HEK293 (cell line): ENCODE data around the gene TAF8.

Source experiments
- KLF7 ChIP-seq: fragments of 450-650 bp; formaldehyde crosslinking; IDR thresholded peaks from 2 replicates; pipeline ENCODE4 v1.5.1; 2016; ENCODE audit warnings: missing biosample characterization, missing genetic modification characterization, borderline replicate concordance
- KLF8 ChIP-seq: fragments of 450-650 bp; formaldehyde crosslinking; IDR thresholded peaks from 2 replicates; pipeline ENCODE4 v1.5.1; 2016; ENCODE audit warnings: missing biosample characterization, missing genetic modification characterization
- MYNN ChIP-seq: fragments of 450-650 bp; formaldehyde crosslinking; IDR thresholded peaks from 2 replicates; pipeline ENCODE4 v1.5.1; 2016; ENCODE audit warnings: missing biosample characterization, missing genetic modification characterization, borderline replicate concordance
- OSR2 ChIP-seq: fragments of 450-650 bp; formaldehyde crosslinking; IDR thresholded peaks from 2 replicates; pipeline ENCODE4 v1.5.1; 2016; ENCODE audit warnings: missing biosample characterization, missing genetic modification characterization
- PRDM6 ChIP-seq: fragments of 450-650 bp; formaldehyde crosslinking; IDR thresholded peaks from 2 replicates; pipeline ENCODE4 v1.5.1; 2017; ENCODE audit warnings: missing biosample characterization, missing genetic modification characterization
- TRIM28 ChIP-seq: IDR thresholded peaks from 2 replicates; pipeline ENCODE4 v1.6.1; 2011; ENCODE audit warnings: low read length, control low read depth, borderline replicate concordance
- ZBTB20 ChIP-seq: fragments of 450-650 bp; formaldehyde crosslinking; IDR thresholded peaks from 2 replicates; pipeline ENCODE4 v1.5.1; 2016; ENCODE audit warnings: missing biosample characterization, missing genetic modification characterization
- ZIC2 ChIP-seq: fragments of 450-650 bp; formaldehyde crosslinking; IDR thresholded peaks from 2 replicates; pipeline ENCODE4 v1.5.1; 2016; ENCODE audit warnings: missing biosample characterization, missing genetic modification characterization
- ZNF121 ChIP-seq: fragments of 450-650 bp; formaldehyde crosslinking; IDR thresholded peaks from 2 replicates; pipeline ENCODE4 v1.5.1; 2016; ENCODE audit warnings: missing biosample characterization, missing genetic modification characterization
- ZNF133 ChIP-seq: fragments of 450-650 bp; formaldehyde crosslinking; IDR thresholded peaks from 2 replicates; pipeline ENCODE4 v1.5.1; 2016; ENCODE audit warnings: missing biosample characterization, missing genetic modification characterization
- ZNF174 ChIP-seq: fragments of 450-650 bp; formaldehyde crosslinking; IDR thresholded peaks from 2 replicates; pipeline ENCODE4 v1.5.0; 2017; ENCODE audit warnings: missing biosample characterization, mild to moderate bottlenecking, missing genetic modification characterization
- ZNF18 ChIP-seq: fragments of 450-650 bp; formaldehyde crosslinking; IDR thresholded peaks from 2 replicates; pipeline ENCODE4 v1.5.1; 2016; ENCODE audit warnings: missing biosample characterization, missing genetic modification characterization
- ZNF202 ChIP-seq: fragments of 450-650 bp; formaldehyde crosslinking; IDR thresholded peaks from 2 replicates; pipeline ENCODE4 v1.5.1; 2016; ENCODE audit warnings: missing biosample characterization, missing genetic modification characterization, borderline replicate concordance
- ZNF248 ChIP-seq: fragments of 450-650 bp; formaldehyde crosslinking; IDR thresholded peaks from 2 replicates; pipeline ENCODE4 v1.5.1; 2017; ENCODE audit warnings: missing biosample characterization, missing genetic modification characterization
- ZNF274 ChIP-seq, 2 experiments: fragments of 200-500 bp in 1 of 2; fragments of 450-650 bp in 1 of 2; sonication (Bioruptor generic) in 1 of 2; formaldehyde crosslinking in 1 of 2; IDR thresholded peaks; 2 replicates each; pipeline versions ENCODE4 v1.5.1 to v1.6.1; 2014 to 2016; ENCODE audit warnings: borderline replicate concordance in 1 of 2, inconsistent platforms in 1 of 2, low read length in 1 of 2, missing biosample characterization in 1 of 2, missing genetic modification characterization in 1 of 2
- ZNF350 ChIP-seq: fragments of 450-650 bp; formaldehyde crosslinking; IDR thresholded peaks from 2 replicates; pipeline ENCODE4 v1.5.0; 2017; ENCODE audit warnings: missing biosample characterization, mild to moderate bottlenecking, missing genetic modification characterization
- ZNF394 ChIP-seq: fragments of 450-650 bp; formaldehyde crosslinking; IDR thresholded peaks from 2 replicates; pipeline ENCODE4 v1.5.1; 2016; ENCODE audit warnings: missing biosample characterization, missing genetic modification characterization, mild to moderate bottlenecking, moderate library complexity, borderline replicate concordance
- ZNF501 ChIP-seq: fragments of 450-650 bp; formaldehyde crosslinking; IDR thresholded peaks from 2 replicates; pipeline ENCODE4 v1.5.1; 2016; ENCODE audit warnings: missing biosample characterization, missing genetic modification characterization
- ZNF510 ChIP-seq: fragments of 450-650 bp; formaldehyde crosslinking; IDR thresholded peaks from 2 replicates; pipeline ENCODE4 v1.5.1; 2018; ENCODE audit warnings: mild to moderate bottlenecking, missing genetic modification characterization, missing biosample characterization; ENCODE audit not compliant: insufficient replicate concordance
- ZNF530 ChIP-seq: fragments of 450-650 bp; formaldehyde crosslinking; IDR thresholded peaks from 2 replicates; pipeline ENCODE4 v1.5.1; 2016; ENCODE audit warnings: low read depth, missing biosample characterization, missing genetic modification characterization
- ZNF600 ChIP-seq: fragments of 450-650 bp; formaldehyde crosslinking; IDR thresholded peaks from 2 replicates; pipeline ENCODE4 v1.5.1; 2016; ENCODE audit warnings: missing biosample characterization, missing genetic modification characterization
- ZNF610 ChIP-seq: fragments of 450-650 bp; formaldehyde crosslinking; IDR thresholded peaks from 2 replicates; pipeline ENCODE4 v1.5.1; 2016; ENCODE audit warnings: missing biosample characterization, missing genetic modification characterization, borderline replicate concordance
- ZNF677 ChIP-seq: fragments of 450-650 bp; IDR thresholded peaks from 2 replicates; pipeline ENCODE4 v1.5.0; 2018; ENCODE audit warnings: missing biosample characterization, mild to moderate bottlenecking, missing genetic modification characterization, moderate library complexity
- ZNF837 ChIP-seq: fragments of 450-650 bp; formaldehyde crosslinking; IDR thresholded peaks from 2 replicates; pipeline ENCODE4 v1.5.1; 2016; ENCODE audit warnings: missing biosample characterization, missing genetic modification characterization
- ZSCAN23 ChIP-seq: fragments of 450-650 bp; formaldehyde crosslinking; IDR thresholded peaks from 2 replicates; pipeline ENCODE4 v1.5.1; 2016; ENCODE audit warnings: missing biosample characterization, missing genetic modification characterization
- ZSCAN4 ChIP-seq: fragments of 450-650 bp; formaldehyde crosslinking; IDR thresholded peaks from 2 replicates; pipeline ENCODE4 v1.5.1; 2017; ENCODE audit warnings: missing biosample characterization, missing genetic modification characterization
- TF ChIP-seq, protein P1 (sequence below): fragments of 450-650 bp; formaldehyde crosslinking; IDR thresholded peaks from 2 replicates; pipeline ENCODE4; 2016; ENCODE audit warnings: missing biosample characterization, missing genetic modification characterization
- TF ChIP-seq, protein P2 (sequence below): fragments of 450-650 bp; formaldehyde crosslinking; IDR thresholded peaks from 2 replicates; pipeline ENCODE4 v1.5.1; 2016; ENCODE audit warnings: missing biosample characterization, missing genetic modification characterization
- TF ChIP-seq, protein P3 (sequence below): fragments of 450-650 bp; formaldehyde crosslinking; IDR thresholded peaks from 2 replicates; pipeline ENCODE4 v1.5.1; 2016; ENCODE audit warnings: missing biosample characterization, missing genetic modification characterization

The TAF8 gene

DNA sequence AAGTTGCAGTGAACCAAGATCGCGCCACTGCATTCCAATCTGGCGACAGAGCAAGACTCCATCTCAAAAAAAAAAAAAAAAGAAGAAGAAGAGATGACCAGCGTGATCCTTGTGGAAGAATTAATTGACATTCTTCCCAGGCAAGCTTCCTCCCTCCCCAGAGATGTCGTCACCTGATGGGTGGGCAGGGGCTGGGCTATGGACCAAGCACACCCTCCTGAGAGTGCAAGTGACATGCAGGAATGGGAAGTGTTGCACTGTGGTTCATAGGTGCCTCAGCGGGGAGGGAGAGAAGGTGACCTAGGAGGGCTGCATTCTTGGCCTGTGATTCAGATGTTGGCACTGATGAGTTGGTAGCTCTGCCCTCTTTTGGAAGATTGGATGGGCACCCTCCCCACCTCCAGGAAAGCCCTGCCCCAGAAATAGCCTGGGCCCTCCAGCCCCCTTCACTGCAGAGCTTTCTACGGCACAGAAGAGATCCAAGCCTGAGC, 37.8 kb downstream of the TAF8 start (continued):
- TF ChIP-seq, protein P1, sequence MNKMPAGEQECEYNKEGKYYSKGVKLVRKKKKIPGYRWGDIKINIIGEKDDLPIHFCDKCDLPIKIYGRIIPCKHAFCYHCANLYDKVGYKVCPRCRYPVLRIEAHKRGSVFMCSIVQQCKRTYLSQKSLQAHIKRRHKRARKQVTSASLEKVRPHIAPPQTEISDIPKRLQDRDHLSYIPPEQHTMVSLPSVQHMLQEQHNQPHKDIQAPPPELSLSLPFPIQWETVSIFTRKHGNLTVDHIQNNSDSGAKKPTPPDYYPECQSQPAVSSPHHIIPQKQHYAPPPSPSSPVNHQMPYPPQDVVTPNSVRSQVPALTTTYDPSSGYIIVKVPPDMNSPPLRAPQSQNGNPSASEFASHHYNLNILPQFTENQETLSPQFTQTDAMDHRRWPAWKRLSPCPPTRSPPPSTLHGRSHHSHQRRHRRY (tag by site-specific recombination): no peak
- TF ChIP-seq ZBTB20 (no peak), ZNF174 (tag by site-specific recombination) (no peak), ZIC2 (tag by site-specific recombination) (no peak), TRIM28 (no peak), ZNF121 (tag by site-specific recombination) (no peak), PRDM6 (tag by site-specific recombination) (no peak), MYNN (tag by site-specific recombination) (no peak), ZNF248 (no peak), KLF8 (tag by site-specific recombination) (no peak), ZSCAN23 (tag by site-specific recombination) (no peak), ZNF394 (no peak), ZNF530 (tag by site-specific recombination) (no peak), KLF7 (tag by site-specific recombination) (no peak), ZSCAN4 (tag by site-specific recombination) (no peak), ZNF600 (tag by site-specific recombination) (peak; percentile 34; the same call in 1 of the 2 replicates), ZNF510 (tag by site-specific recombination) (no peak), OSR2 (tag by site-specific recombination) (no peak), ZNF501 (tag by site-specific recombination) (no peak), ZNF837 (no peak), ZNF350 (tag by site-specific recombination) (no peak), ZNF18 (tag by site-specific recombination) (no peak), ZNF274 (IDR thresholded peaks at IDR 0.05; ENCODE audit: low read length) (no peak), ZNF274 (tag by site-specific recombination; IDR thresholded peaks at IDR 0.05; ENCODE audit: borderline replicate concordance) (no peak), ZNF133 (tag by site-specific recombination) (no peak), ZNF202 (no peak), ZNF677 (no peak), ZNF610 (tag by site-specific recombination) (no peak)
- TF ChIP-seq, protein P2, sequence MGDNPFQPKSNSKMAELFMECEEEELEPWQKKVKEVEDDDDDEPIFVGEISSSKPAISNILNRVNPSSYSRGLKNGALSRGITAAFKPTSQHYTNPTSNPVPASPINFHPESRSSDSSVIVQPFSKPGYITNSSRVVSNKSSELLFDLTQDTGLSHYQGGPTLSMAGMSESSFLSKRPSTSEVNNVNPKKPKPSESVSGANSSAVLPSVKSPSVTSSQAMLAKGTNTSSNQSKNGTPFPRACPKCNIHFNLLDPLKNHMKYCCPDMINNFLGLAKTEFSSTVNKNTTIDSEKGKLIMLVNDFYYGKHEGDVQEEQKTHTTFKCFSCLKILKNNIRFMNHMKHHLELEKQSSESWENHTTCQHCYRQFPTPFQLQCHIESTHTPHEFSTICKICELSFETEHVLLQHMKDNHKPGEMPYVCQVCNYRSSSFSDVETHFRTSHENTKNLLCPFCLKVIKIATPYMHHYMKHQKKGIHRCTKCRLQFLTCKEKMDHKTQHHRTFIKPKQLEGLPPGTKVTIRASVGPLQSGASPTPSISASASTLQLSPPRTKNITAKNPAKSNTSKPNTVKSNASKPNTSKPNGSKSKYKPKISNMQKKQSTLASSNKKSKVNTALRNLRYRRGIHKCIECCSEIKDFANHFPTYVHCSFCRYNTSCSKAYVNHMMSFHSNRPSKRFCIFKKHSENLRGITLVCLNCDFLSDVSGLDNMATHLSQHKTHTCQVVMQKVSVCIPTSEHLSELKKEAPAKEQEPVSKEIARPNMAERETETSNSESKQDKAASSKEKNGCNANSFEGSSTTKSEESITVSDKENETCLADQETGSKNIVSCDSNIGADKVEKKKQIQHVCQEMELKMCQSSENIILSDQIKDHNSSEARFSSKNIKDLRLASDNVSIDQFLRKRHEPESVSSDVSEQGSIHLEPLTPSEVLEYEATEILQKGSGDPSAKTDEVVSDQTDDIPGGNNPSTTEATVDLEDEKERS (tag by site-specific recombination): no peak
- TF ChIP-seq, protein P3, sequence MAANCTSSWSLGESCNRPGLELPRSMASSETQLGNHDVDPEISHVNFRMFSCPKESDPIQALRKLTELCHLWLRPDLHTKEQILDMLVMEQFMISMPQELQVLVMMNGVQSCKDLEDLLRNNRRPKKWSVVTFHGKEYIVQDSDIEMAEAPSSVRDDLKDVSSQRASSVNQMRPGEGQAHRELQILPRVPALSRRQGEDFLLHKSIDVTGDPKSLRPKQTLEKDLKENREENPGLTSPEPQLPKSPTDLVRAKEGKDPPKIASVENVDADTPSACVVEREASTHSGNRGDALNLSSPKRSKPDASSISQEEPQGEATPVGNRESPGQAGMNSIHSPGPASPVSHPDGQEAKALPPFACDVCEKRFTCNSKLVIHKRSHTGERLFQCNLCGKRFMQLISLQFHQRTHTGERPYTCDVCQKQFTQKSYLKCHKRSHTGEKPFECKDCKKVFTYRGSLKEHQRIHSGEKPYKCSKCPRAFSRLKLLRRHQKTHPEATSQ: no peak
